Osteocyte (in vitro differentiated cells): ENCODE results near the gene MPV17L. TPM values are rescaled to one million over a fixed set of nuclear protein-coding genes. Genes with fewer than 3 reads are reported as not detected.
"Not testable (repeated sequence)": the region's sequence is repeated elsewhere in the genome, so short reads cannot be mapped to it uniquely, and the experiment has no call there.

ENCODE experiments used
- DNase-seq: peaks from one replicate; pipeline ENCODE4 v3.0.0; 2021; ENCODE audit warnings: mixed read lengths; ENCODE audit not compliant: unreplicated experiment; ENCODE audit errors: extremely low spot score
- H3K27ac Mint-ChIP-seq: one replicate; pipeline ENCODE4 v1.8.0; 2021; ENCODE audit warnings: mild to moderate bottlenecking, mixed read lengths; ENCODE audit not compliant: unreplicated experiment
- H3K27me3 Mint-ChIP-seq: one replicate; pipeline ENCODE4 v1.8.0; 2021; ENCODE audit warnings: mixed read lengths; ENCODE audit not compliant: unreplicated experiment
- H3K36me3 Mint-ChIP-seq: one replicate; pipeline ENCODE4 v1.8.0; 2021; ENCODE audit warnings: mixed read lengths; ENCODE audit not compliant: unreplicated experiment
- H3K4me1 Mint-ChIP-seq: one replicate; pipeline ENCODE4 v1.8.0; 2021; ENCODE audit warnings: mixed read lengths; ENCODE audit not compliant: unreplicated experiment
- H3K4me3 Mint-ChIP-seq: one replicate; pipeline ENCODE4 v1.8.0; 2021; ENCODE audit warnings: mild to moderate bottlenecking, moderate library complexity, mixed read lengths; ENCODE audit not compliant: unreplicated experiment
- H3K9me3 Mint-ChIP-seq: one replicate; pipeline ENCODE4 v1.8.0; 2021; ENCODE audit warnings: mixed read lengths; ENCODE audit not compliant: unreplicated experiment
- CTCF ChIP-seq: fragments of 200-600 bp; sonication (generic); IDR thresholded peaks from 2 replicates; pipeline ENCODE4 v1.5.0; 2021; ENCODE audit warnings: antibody characterized with exemption, mild to moderate bottlenecking, moderate library complexity
- total RNA-seq: library from RNA; stranded (reverse); gene quantifications from 2 replicates; pipeline ENCODE4 v1.2.1, GENCODE V29; 2021

The MPV17L gene
- total RNA-seq, 1 donor from 2014 or later, result 1.3 TPM

DNA sequence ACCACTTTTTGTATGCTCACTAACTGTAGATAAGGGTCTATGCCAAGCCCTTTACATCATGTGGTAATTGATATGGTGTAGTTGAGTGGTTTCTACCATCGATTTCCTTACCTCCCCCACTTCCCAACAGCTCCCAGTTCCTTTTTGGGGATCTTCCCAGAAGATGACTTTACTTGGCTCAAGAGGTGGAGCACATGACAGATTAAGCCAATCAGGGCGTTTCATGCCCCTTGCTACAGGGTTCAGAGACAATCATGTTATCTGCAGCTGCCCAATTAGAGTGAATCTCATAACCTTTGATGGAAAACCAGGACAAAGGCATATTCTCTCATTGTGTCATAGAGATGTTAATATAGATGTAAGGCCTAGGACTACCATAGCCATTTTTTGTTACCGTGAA, 22.7 kb downstream of the MPV17L start:
- Mint-ChIP-seq H3K27me3 (peaks cover 13% of the 10 kb centered on the region), H3K4me1 (no peaks in the 10 kb centered on the region), H3K4me3 (no peak overlapping the region), H3K27ac (no peak overlapping the region), H3K36me3 (no peaks in the 10 kb centered on the region), H3K9me3 (no peaks in the 10 kb centered on the region)
- TF ChIP-seq CTCF, result no peak
- no peak for DNase-seq

- not testable (repeated sequence) for H3K27ac Mint-ChIP-seq, H3K4me1 Mint-ChIP-seq, H3K36me3 Mint-ChIP-seq, H3K4me3 Mint-ChIP-seq, DNase-seq, H3K9me3 Mint-ChIP-seq
- H3K27me3 Mint-ChIP-seq, result peaks cover 18% of the 10 kb centered on the region
These were observed 26.1 kb downstream of the MPV17L start for GRCh38 chr16:15421696-15422095.

DNA sequence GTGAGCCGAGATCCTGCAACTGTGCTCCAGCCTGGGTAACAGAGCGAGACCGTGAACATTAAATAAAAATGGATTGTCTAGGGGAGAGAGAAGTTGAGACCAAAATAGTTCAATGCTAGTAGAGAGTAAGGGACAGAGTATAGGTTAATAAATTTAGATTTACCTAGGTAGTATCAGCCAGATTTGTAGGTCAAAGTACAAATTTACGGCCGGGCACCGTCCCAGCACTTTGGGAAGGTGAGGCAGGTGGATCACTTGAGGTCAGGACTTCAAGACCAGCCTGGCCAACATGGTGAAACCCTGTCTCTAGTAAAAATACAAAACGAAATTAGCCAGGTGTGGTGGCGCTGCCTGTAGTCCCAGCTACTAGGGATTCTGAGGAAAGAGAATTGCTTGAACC, 26.7 kb downstream of the MPV17L start:
- H3K4me1 Mint-ChIP-seq, result no peaks in the 10 kb centered on the region
- no peaks in the 10 kb centered on the region for H3K36me3 Mint-ChIP-seq
- no peak overlapping the region for H3K4me3 Mint-ChIP-seq
- H3K27ac Mint-ChIP-seq, result no peak overlapping the region
- DNase-seq, result no peak
- no peaks in the 10 kb centered on the region for H3K9me3 Mint-ChIP-seq
- H3K27me3 Mint-ChIP-seq, result peaks cover 18% of the 10 kb centered on the region
- TF ChIP-seq CTCF, result no peak

DNA sequence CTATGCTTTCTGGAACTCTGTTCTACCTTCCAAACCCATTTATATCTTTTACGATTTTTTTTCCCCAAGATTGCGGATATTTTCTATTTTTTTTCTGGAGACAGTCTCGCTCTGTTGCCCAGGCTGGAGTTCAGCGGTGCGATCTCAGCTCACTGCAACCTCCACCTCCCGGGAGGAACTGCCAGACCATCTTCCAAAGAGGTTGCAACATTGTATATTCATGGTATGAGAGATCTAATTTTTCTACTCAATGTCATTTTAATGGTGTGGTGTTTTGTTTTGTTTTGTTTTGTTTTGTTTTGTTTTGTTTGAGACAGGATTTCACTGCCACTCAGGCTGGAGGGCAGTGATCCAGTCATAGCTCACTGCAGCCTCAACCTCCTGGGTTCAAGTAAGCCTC, 30.3 kb downstream of the MPV17L start:
- H3K36me3 Mint-ChIP-seq, result no peaks in the 10 kb centered on the region
- no peaks in the 10 kb centered on the region for H3K9me3 Mint-ChIP-seq
- no peak overlapping the region for H3K4me3 Mint-ChIP-seq
- no peak overlapping the region for H3K27ac Mint-ChIP-seq
- H3K27me3 Mint-ChIP-seq, result peaks cover 18% of the 10 kb centered on the region
- no peak for TF ChIP-seq CTCF
- no peak for DNase-seq
- H3K4me1 Mint-ChIP-seq, result peaks cover 8% of the 10 kb centered on the region

GRCh38 chr16:15426796-15427195, 31.2 kb downstream of the MPV17L start:
- Mint-ChIP-seq H3K27ac (no peak overlapping the region), H3K9me3 (no peaks in the 10 kb centered on the region), H3K4me1 (peaks cover 8% of the 10 kb centered on the region), H3K36me3 (no peaks in the 10 kb centered on the region), H3K27me3 (peaks cover 14% of the 10 kb centered on the region), H3K4me3 (no peak overlapping the region)
- TF ChIP-seq CTCF, result no peak
- no peak for DNase-seq

DNA sequence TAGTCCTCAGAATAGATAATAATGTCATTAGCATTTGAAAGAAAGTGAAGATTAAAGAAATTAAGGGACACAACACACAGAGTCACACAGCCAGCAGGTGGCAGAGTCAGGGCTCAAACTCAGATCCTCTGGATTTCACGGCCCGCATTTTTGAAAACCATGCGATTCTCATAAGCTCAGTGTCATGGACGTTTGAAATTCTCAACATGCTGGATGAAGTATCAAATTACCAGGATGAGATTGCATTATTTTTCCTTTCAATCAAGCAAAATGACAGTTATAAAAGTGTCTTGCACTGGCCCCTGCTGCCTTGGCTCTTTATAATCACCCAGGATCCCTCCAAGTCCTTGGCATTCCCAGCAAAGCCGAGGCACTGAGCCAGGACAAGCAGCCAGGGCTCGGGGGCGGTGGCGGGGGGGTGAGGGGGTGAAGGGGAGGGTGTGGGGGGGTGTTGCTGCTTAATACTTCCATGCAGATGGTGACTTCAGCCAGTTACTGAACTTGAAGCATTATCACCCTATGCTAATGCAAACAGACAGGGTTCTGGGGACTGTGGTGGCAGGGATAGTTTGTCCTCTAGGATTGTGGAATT, 32.2 kb downstream of the MPV17L start:
- peaks cover 9% of the 10 kb centered on the region for H3K27me3 Mint-ChIP-seq
- no peaks in the 10 kb centered on the region for H3K36me3 Mint-ChIP-seq
- peak; percentile 85 for DNase-seq
- H3K27ac Mint-ChIP-seq, result peak overlapping the region; percentile 60
- peak overlapping the region; percentile 16 for H3K4me3 Mint-ChIP-seq
- peak; percentile 78 for TF ChIP-seq CTCF
- peaks cover 8% of the 10 kb centered on the region for H3K4me1 Mint-ChIP-seq
- H3K9me3 Mint-ChIP-seq, result no peaks in the 10 kb centered on the region

DNA sequence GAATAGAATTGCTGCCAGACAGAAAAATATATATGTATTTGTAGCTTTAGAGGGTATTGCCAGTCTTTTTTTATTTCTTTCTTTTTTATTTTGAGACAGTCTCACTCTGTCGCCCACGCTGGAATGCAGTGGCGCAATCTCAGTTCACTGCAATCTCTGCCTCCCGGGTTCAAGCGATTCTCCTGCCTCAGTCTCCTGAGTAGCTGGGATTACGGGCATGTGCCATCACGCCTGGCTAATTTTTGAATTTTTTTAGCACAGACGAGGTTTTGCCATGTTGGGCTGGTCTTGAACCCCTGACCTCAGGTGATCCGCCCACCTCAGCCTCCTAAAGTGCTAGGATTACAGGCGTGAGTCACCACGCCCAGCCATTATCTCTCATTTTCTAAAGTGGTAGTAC, 35.3 kb downstream of the MPV17L start:
- not testable (repeated sequence) for H3K4me3 Mint-ChIP-seq, DNase-seq, H3K9me3 Mint-ChIP-seq, H3K27ac Mint-ChIP-seq, H3K36me3 Mint-ChIP-seq, H3K27me3 Mint-ChIP-seq
- H3K4me1 Mint-ChIP-seq, result peaks cover 19% of the 10 kb centered on the region
